ENCODE data around the gene SAMD14. TPM values are rescaled to one million over a fixed set of nuclear protein-coding genes. Genes with fewer than 3 reads are reported as not detected.

The SAMD14 gene
- total RNA-seq, 1 donor from 2014 or later = 1.0 TPM

DNA sequence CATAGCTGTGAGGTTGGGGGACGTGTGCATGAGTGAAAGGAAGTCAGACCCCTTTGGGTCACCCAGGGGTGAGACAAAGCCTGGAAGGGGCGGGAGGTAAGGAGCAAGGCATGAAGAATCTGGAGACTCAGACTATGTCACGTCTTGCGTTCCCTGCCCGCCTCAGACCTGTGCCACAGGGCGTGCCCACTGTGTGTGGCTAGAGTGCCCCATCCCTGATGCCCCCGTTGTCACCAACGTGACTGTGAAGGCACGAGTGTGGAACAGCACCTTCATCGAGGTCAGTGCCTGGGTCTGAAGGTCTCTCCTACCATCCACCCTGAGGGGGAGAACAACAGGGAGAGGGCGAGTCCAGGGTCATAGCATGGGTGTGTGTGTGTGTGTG is 49.9 kb downstream of the SAMD14 start:
- Histone ChIP-seq H3K9me3 (ENCODE audit: control insufficient read depth in 3 of 3, low read length in 3 of 3) (no peaks in the 10 kb centered on the region), H3K27me3 (ENCODE audit: control insufficient read depth in 3 of 3, insufficient read depth in 3 of 3, low read length in 3 of 3) (no peaks in the 10 kb centered on the region), H3K4me1 (ENCODE audit: control insufficient read depth in 3 of 3, insufficient read depth in 3 of 3, low read length in 3 of 3) (peaks cover 15 to 30% (median 23%) of the 10 kb centered on the region in 3 donors), H3K4me3 (ENCODE audit: low read length in 3 of 3) (no peak overlapping the region), H3K27ac (ENCODE audit: low read depth, low read length) (peak overlapping the region; percentile 34), H3K36me3 (ENCODE audit: control insufficient read depth in 3 of 3, insufficient read depth in 3 of 3, low read length in 3 of 3) (peaks cover 21 to 46% (median 26%) of the 10 kb centered on the region in 3 donors), H3K9ac (ENCODE audit: low read depth in 1 of 3, low read length in 3 of 3) (peak overlapping the region in 1 of 3 donors; percentile 16)

DNA sequence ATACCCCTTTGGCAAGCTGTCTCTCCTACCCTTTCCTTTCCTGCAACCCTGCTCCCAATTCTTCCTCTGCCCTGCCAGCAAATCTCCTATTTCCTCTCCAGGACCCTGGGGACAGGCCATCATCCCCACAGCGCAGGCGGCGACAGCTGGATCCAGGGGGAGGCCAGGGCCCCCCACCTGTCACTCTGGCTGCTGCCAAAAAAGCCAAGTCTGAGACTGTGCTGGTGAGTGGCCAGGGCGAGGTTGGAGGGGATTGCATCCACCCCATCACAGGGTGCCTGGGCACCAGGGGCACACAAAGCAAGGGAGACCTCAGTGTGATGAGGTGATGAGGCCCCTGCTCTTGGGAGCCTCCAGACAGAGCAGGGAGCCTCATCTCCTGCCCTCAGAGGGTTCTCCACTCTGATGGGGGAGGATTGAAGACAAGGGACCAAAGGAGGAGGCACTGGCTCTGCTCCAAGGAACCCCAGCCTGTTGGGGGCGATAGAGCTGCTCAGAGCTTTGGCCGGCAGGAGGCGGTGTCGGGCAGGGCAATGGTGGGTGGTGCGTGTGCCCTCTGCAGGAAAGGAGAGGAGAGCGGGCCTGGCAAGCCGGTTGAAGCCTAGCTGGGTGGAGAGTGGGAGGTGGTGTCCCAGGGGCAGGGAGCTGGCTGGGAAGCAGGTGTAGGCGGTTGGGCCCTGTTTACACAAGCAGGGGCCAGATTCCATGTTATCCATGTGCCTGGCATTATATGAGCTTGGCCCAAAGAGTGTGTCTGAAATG is 50.4 kb downstream of the SAMD14 start:
- peaks cover 21 to 46% (median 27%) of the 10 kb centered on the region in 3 donors for H3K36me3 ChIP-seq (ENCODE audit: control insufficient read depth in 3 of 3, insufficient read depth in 3 of 3, low read length in 3 of 3)
- H3K27me3 ChIP-seq (ENCODE audit: control insufficient read depth in 3 of 3, insufficient read depth in 3 of 3, low read length in 3 of 3) = no peaks in the 10 kb centered on the region
- H3K4me1 ChIP-seq (ENCODE audit: control insufficient read depth in 3 of 3, insufficient read depth in 3 of 3, low read length in 3 of 3) = peaks cover 15 to 30% (median 23%) of the 10 kb centered on the region in 3 donors
- H3K4me3 ChIP-seq (ENCODE audit: low read length in 3 of 3) = no peak overlapping the region
- no peaks in the 10 kb centered on the region for H3K9me3 ChIP-seq (ENCODE audit: control insufficient read depth in 3 of 3, low read length in 3 of 3)
- H3K9ac ChIP-seq (ENCODE audit: low read depth in 1 of 3, low read length in 3 of 3) = peak overlapping the region in 2 of 3 donors; percentile 32 to 45
- peak overlapping the region; percentile 34 for H3K27ac ChIP-seq (ENCODE audit: low read depth, low read length)

DNA sequence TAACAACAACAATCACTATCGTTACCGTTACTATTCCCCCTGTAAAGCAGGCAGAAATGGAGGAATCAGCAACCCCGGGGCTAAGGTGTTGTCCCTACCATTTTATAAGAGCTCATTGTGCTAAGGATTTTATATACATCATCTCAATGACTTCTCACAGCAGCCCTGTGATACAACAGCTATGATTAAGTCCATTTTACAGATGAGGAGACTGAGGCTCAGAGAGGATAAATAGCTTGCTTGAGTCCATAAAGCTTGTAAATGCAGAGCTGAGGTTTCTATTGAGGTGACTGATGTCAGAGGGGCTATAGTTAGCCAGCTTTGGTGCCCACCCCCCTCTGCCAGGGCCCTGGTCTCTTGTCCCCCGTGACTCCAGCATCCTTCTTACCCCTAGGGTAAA is 51.5 kb downstream of the SAMD14 start:
- Histone ChIP-seq H3K4me3 (ENCODE audit: low read length in 3 of 3) (no peak overlapping the region), H3K9me3 (ENCODE audit: control insufficient read depth in 3 of 3, low read length in 3 of 3) (no peaks in the 10 kb centered on the region), H3K4me1 (ENCODE audit: control insufficient read depth in 3 of 3, insufficient read depth in 3 of 3, low read length in 3 of 3) (peaks cover 15 to 30% (median 23%) of the 10 kb centered on the region in 3 donors), H3K27ac (ENCODE audit: low read depth, low read length) (no peak overlapping the region), H3K36me3 (ENCODE audit: control insufficient read depth in 3 of 3, insufficient read depth in 3 of 3, low read length in 3 of 3) (peaks cover 24 to 49% (median 29%) of the 10 kb centered on the region in 3 donors), H3K9ac (ENCODE audit: low read depth in 1 of 3, low read length in 3 of 3) (no peak overlapping the region), H3K27me3 (ENCODE audit: control insufficient read depth in 3 of 3, insufficient read depth in 3 of 3, low read length in 3 of 3) (no peaks in the 10 kb centered on the region)

DNA sequence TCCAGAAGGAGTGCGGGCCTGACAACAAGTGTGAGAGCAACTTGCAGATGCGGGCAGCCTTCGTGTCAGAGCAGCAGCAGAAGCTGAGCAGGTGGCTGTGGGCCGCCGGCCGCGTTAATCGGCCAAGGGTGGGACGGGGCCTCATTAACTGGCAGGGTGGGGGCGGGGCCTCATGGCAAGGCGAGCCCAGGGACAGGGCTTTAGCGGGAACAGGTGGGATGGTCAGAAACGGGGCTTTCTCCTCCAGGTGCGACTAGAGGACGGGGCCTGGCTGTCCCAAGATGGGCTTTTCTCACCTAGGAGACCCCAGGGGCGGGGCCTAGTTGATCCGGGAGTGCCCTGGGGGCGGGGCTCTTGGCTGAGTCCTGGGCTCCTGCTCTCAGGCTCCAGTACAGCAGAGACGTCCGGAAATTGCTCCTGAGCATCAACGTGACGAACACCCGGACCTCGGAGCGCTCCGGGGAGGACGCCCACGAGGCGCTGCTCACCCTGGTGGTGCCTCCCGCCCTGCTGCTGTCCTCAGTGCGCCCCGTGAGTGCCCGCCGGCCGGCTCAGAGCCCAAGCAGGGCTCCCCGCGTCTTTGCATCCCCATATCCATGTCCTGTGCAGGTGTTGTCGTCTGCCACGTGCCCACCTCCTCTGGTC is 53.2 kb downstream of the SAMD14 start:
- no peaks in the 10 kb centered on the region for H3K27me3 ChIP-seq (ENCODE audit: control insufficient read depth in 3 of 3, insufficient read depth in 3 of 3, low read length in 3 of 3)
- H3K4me1 ChIP-seq (ENCODE audit: control insufficient read depth in 3 of 3, insufficient read depth in 3 of 3, low read length in 3 of 3) = peaks cover 15 to 29% (median 23%) of the 10 kb centered on the region in 3 donors
- H3K9me3 ChIP-seq (ENCODE audit: control insufficient read depth in 3 of 3, low read length in 3 of 3) = no peaks in the 10 kb centered on the region
- H3K36me3 ChIP-seq (ENCODE audit: control insufficient read depth in 3 of 3, insufficient read depth in 3 of 3, low read length in 3 of 3) = peaks cover 27 to 58% (median 36%) of the 10 kb centered on the region in 3 donors
- no peak overlapping the region for H3K27ac ChIP-seq (ENCODE audit: low read depth, low read length)
- H3K9ac ChIP-seq (ENCODE audit: low read depth in 1 of 3, low read length in 3 of 3) = no peak overlapping the region
- no peak overlapping the region for H3K4me3 ChIP-seq (ENCODE audit: low read length in 3 of 3)

DNA sequence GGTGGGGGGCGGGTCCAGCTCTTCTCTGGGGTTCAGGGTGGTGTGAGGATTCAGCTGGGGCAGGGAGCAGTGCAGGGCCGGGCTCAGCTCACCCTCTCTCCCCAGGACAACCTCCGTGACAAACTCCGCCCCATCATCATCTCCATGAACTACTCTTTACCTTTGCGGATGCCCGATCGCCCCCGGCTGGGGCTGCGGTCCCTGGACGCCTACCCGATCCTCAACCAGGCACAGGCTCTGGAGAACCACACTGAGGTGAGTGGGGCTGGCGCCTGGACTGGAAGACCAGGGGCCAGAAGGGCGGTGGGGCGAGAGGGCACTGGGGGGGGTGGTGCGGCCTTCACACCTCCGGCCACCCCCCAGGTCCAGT is 53.8 kb downstream of the SAMD14 start:
- no peak overlapping the region for H3K27ac ChIP-seq (ENCODE audit: low read depth, low read length)
- H3K4me1 ChIP-seq (ENCODE audit: control insufficient read depth in 3 of 3, insufficient read depth in 3 of 3, low read length in 3 of 3) = peaks cover 11 to 24% (median 20%) of the 10 kb centered on the region in 3 donors
- peaks cover 31 to 60% (median 37%) of the 10 kb centered on the region in 3 donors for H3K36me3 ChIP-seq (ENCODE audit: control insufficient read depth in 3 of 3, insufficient read depth in 3 of 3, low read length in 3 of 3)
- no peak overlapping the region for H3K9ac ChIP-seq (ENCODE audit: low read depth in 1 of 3, low read length in 3 of 3)
- H3K9me3 ChIP-seq (ENCODE audit: control insufficient read depth in 3 of 3, low read length in 3 of 3) = no peaks in the 10 kb centered on the region
- H3K27me3 ChIP-seq (ENCODE audit: control insufficient read depth in 3 of 3, insufficient read depth in 3 of 3, low read length in 3 of 3) = no peaks in the 10 kb centered on the region
- H3K4me3 ChIP-seq (ENCODE audit: low read length in 3 of 3) = no peak overlapping the region

DNA sequence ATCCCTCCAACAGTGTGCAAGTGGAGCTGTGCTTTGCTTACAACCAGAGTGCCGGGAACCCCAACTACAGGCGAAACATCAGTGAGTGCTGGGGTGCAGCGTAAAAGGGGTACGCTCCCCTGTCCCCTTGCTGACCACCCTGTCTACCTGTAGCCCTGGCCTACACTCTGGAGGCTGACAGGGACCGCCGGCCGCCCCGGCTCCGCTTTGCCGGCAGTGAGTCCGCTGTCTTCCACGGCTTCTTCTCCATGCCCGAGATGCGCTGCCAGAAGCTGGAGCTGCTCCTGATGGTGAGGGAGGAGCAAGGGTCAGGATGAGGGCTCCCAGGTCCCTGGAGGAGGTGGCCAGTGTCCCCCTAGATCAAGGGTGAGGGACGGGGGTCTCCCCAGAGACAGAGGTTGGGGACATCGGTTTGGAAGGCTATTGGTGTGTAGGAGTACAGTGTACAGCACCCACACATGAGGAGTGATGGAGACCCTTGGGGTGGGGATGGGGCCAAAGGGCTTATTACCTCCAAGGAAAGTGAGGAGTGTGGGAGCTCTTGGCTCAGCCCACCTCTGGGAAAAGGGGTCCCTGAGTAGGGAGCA is 54.4 kb downstream of the SAMD14 start:
- no peaks in the 10 kb centered on the region for H3K9me3 ChIP-seq (ENCODE audit: control insufficient read depth in 3 of 3, low read length in 3 of 3)
- H3K36me3 ChIP-seq (ENCODE audit: control insufficient read depth in 3 of 3, insufficient read depth in 3 of 3, low read length in 3 of 3) = peaks cover 31 to 65% (median 43%) of the 10 kb centered on the region in 3 donors
- H3K27me3 ChIP-seq (ENCODE audit: control insufficient read depth in 3 of 3, insufficient read depth in 3 of 3, low read length in 3 of 3) = no peaks in the 10 kb centered on the region
- no peak overlapping the region for H3K4me3 ChIP-seq (ENCODE audit: low read length in 3 of 3)
- peaks cover 9 to 21% (median 15%) of the 10 kb centered on the region in 3 donors for H3K4me1 ChIP-seq (ENCODE audit: control insufficient read depth in 3 of 3, insufficient read depth in 3 of 3, low read length in 3 of 3)
- H3K9ac ChIP-seq (ENCODE audit: low read depth in 1 of 3, low read length in 3 of 3) = no peak overlapping the region
- no peak overlapping the region for H3K27ac ChIP-seq (ENCODE audit: low read depth, low read length)

DNA sequence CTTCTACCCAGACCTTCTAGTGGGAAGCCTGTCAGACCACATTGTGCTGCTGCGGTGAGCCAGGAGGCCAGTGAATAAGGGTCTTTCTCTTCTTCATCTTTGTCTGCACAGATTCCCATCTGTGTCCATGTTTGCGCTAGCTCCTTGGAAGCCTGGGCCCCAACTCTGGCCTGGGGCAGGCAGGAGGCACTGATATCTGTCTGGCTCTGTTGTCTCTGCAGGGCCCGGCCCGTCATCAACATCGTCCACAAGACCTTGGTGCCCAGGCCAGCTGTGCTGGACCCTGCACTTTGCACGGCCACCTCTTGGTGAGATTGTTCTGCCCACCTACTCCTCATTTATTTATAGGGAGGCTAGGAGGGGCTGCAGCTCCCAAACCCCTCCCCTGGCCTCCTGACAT is 55.7 kb downstream of the SAMD14 start:
- H3K4me1 ChIP-seq (ENCODE audit: control insufficient read depth in 3 of 3, insufficient read depth in 3 of 3, low read length in 3 of 3) = peaks cover 2 to 12% (median 4%) of the 10 kb centered on the region in 3 donors
- no peak overlapping the region for H3K27ac ChIP-seq (ENCODE audit: low read depth, low read length)
- no peak overlapping the region for H3K4me3 ChIP-seq (ENCODE audit: low read length in 3 of 3)
- no peak overlapping the region for H3K9ac ChIP-seq (ENCODE audit: low read depth in 1 of 3, low read length in 3 of 3)
- no peaks in the 10 kb centered on the region for H3K27me3 ChIP-seq (ENCODE audit: control insufficient read depth in 3 of 3, insufficient read depth in 3 of 3, low read length in 3 of 3)
- H3K9me3 ChIP-seq (ENCODE audit: control insufficient read depth in 3 of 3, low read length in 3 of 3) = no peaks in the 10 kb centered on the region
- H3K36me3 ChIP-seq (ENCODE audit: control insufficient read depth in 3 of 3, insufficient read depth in 3 of 3, low read length in 3 of 3) = peaks cover 34 to 57% (median 45%) of the 10 kb centered on the region in 3 donors

DNA sequence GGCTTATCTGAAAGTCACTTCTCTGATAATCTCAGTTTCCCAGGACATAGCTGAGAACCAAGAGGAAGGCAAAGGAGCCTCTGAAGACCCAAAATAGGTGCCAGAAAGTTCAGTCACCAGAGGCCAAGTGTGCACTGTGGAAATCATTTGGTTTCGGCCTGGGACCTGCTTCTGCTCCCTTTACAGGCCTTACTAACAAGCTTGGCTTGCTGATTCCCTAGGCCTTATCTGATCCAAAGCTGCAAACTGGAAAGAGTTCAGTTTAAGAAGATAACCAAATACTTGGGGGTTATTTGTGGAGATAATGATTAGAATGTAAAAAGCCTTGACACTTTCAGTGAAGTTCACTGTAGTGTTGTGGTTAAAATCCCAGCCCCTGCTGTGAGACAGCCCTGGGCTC is 57.0 kb downstream of the SAMD14 start:
- Histone ChIP-seq H3K9me3 (ENCODE audit: control insufficient read depth in 3 of 3, low read length in 3 of 3) (no peaks in the 10 kb centered on the region), H3K27me3 (ENCODE audit: control insufficient read depth in 3 of 3, insufficient read depth in 3 of 3, low read length in 3 of 3) (no peaks in the 10 kb centered on the region), H3K27ac (ENCODE audit: low read depth, low read length) (no peak overlapping the region), H3K4me1 (ENCODE audit: control insufficient read depth in 3 of 3, insufficient read depth in 3 of 3, low read length in 3 of 3) (peaks cover under 1 to 14% (median 5%) of the 10 kb centered on the region in 3 donors), H3K4me3 (ENCODE audit: low read length in 3 of 3) (no peak overlapping the region), H3K9ac (ENCODE audit: low read depth in 1 of 3, low read length in 3 of 3) (no peak overlapping the region), H3K36me3 (ENCODE audit: control insufficient read depth in 3 of 3, insufficient read depth in 3 of 3, low read length in 3 of 3) (peaks cover 31 to 46% (median 40%) of the 10 kb centered on the region in 3 donors)

DNA sequence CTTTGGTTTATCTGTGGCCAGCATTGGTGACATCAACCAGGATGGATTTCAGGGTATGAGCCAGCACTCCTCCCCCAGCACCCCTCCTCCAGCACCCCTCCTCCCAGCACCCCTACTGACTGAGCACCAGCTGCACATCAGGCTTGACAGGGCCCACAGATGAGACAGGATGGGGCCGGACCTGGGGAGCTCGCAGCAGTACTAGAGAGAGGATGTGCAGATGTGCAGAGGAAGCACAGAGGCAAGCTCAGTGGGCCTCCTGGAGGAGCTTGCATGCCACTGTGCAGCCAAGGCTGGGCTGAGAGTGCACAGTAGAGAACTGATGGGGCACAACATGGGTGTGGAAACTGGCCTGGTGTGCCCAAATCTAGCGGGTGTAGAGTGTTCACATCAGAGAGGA is 57.8 kb downstream of the SAMD14 start:
- Histone ChIP-seq H3K36me3 (ENCODE audit: control insufficient read depth in 3 of 3, insufficient read depth in 3 of 3, low read length in 3 of 3) (peaks cover 23 to 38% (median 32%) of the 10 kb centered on the region in 3 donors), H3K27me3 (ENCODE audit: control insufficient read depth in 3 of 3, insufficient read depth in 3 of 3, low read length in 3 of 3) (no peaks in the 10 kb centered on the region), H3K27ac (ENCODE audit: low read depth, low read length) (no peak overlapping the region)

DNA sequence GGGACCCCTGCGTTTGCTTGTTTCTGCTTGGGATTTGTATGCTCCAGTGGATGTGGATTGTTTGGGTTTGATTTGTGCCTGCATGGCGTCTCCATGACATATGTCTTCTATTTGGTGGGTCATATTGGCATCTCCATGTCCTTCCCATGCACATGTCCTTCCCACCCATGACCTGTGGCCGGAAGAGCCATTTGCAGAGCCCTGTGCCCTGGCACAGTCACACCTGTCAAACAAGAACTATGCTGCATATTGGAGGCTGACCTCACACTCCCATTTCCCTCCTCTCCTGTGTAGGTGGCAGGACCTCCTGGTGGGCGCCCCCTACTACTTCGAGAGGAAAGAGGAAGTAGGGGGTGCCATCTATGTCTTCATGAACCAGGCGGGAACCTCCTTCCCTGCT is 58.3 kb downstream of the SAMD14 start:
- H3K9me3 ChIP-seq (ENCODE audit: control insufficient read depth in 3 of 3, low read length in 3 of 3) = no peaks in the 10 kb centered on the region
- H3K4me1 ChIP-seq (ENCODE audit: control insufficient read depth in 3 of 3, insufficient read depth in 3 of 3, low read length in 3 of 3) = peaks cover 13 to 26% (median 17%) of the 10 kb centered on the region in 3 donors
- peaks cover 20 to 36% (median 31%) of the 10 kb centered on the region in 3 donors for H3K36me3 ChIP-seq (ENCODE audit: control insufficient read depth in 3 of 3, insufficient read depth in 3 of 3, low read length in 3 of 3)
- no peaks in the 10 kb centered on the region for H3K27me3 ChIP-seq (ENCODE audit: control insufficient read depth in 3 of 3, insufficient read depth in 3 of 3, low read length in 3 of 3)
- no peak overlapping the region for H3K9ac ChIP-seq (ENCODE audit: low read depth in 1 of 3, low read length in 3 of 3)
- H3K4me3 ChIP-seq (ENCODE audit: low read length in 3 of 3) = no peak overlapping the region
- no peak overlapping the region for H3K27ac ChIP-seq (ENCODE audit: low read depth, low read length)

More for the DNA sequence above, 57.8 kb downstream of the SAMD14 start:
- H3K9me3 ChIP-seq (ENCODE audit: control insufficient read depth in 3 of 3, low read length in 3 of 3) = no peaks in the 10 kb centered on the region
- H3K4me1 ChIP-seq (ENCODE audit: control insufficient read depth in 3 of 3, insufficient read depth in 3 of 3, low read length in 3 of 3) = peaks cover 8 to 22% (median 13%) of the 10 kb centered on the region in 3 donors
- no peak overlapping the region for H3K9ac ChIP-seq (ENCODE audit: low read depth in 1 of 3, low read length in 3 of 3)
- no peak overlapping the region for H3K4me3 ChIP-seq (ENCODE audit: low read length in 3 of 3)
